Measurements from ENCODE around the gene ZNF526.

GRCh38 chr19:42274065-42274682, 54.1 kb downstream of the ZNF526 start:
- TF ChIP-seq RARB (CRISPR knock-in tag; IDR thresholded peaks at IDR 0.05) (no peak), ZNF70 (CRISPR knock-in tag; IDR thresholded peaks at IDR 0.05) (no peak), ZFP30 (CRISPR knock-in tag; IDR thresholded peaks at IDR 0.05) (no peak)
- TF ChIP-seq, protein P1, sequence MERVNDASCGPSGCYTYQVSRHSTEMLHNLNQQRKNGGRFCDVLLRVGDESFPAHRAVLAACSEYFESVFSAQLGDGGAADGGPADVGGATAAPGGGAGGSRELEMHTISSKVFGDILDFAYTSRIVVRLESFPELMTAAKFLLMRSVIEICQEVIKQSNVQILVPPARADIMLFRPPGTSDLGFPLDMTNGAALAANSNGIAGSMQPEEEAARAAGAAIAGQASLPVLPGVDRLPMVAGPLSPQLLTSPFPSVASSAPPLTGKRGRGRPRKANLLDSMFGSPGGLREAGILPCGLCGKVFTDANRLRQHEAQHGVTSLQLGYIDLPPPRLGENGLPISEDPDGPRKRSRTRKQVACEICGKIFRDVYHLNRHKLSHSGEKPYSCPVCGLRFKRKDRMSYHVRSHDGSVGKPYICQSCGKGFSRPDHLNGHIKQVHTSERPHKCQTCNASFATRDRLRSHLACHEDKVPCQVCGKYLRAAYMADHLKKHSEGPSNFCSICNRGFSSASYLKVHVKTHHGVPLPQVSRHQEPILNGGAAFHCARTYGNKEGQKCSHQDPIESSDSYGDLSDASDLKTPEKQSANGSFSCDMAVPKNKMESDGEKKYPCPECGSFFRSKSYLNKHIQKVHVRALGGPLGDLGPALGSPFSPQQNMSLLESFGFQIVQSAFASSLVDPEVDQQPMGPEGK (CRISPR knock-in tag; IDR thresholded peaks at IDR 0.05; ENCODE audit: borderline replicate concordance): no peak

Data from SK-N-SH treated with all-trans-retinoic acid at 6 μM for 48 hours (cell line).